ENCODE results near the gene IRAK2.

GRCh38 chr3:10245081-10245712 is 80.5 kb downstream of the IRAK2 start:
- TF ChIP-seq CTCF (IDR thresholded peaks at IDR 0.05; ENCODE audit: low read depth, low read length) (no peak), POLR2A (IDR thresholded peaks at IDR 0.05; ENCODE audit: extremely low read depth, insufficient read length) (no peak), MAX (IDR thresholded peaks at IDR 0.05; ENCODE audit: low read depth, low read length) (no peak)
